Panc1 (cell line): ENCODE measurements around the gene ALDH9A1.

Experiments
- CTCF ChIP-seq: fragments of 450-650 bp; IDR thresholded peaks from 2 replicates; pipeline ENCODE4 v1.5.1; 2017; ENCODE audit warnings: mild to moderate bottlenecking
- POLR2AphosphoS5 ChIP-seq: IDR thresholded peaks from 2 replicates; pipeline ENCODE4 v1.6.1; 2012; ENCODE audit warnings: mild to moderate bottlenecking, low read depth, low read length, moderate library complexity
- REST ChIP-seq, 2 experiments: IDR thresholded peaks; 2 replicates each; pipeline ENCODE4 v1.6.1; 2011 to 2012; ENCODE audit warnings: low read depth in 2 of 2, control low read depth in 1 of 2, low read length in 1 of 2, mild to moderate bottlenecking in 1 of 2, moderate library complexity in 1 of 2; ENCODE audit not compliant: insufficient read depth in 1 of 2
- SIN3A ChIP-seq: IDR thresholded peaks from 2 replicates; pipeline ENCODE4 v1.6.1; 2012; ENCODE audit warnings: low read depth, mild to moderate bottlenecking, low read length, moderate library complexity, borderline replicate concordance; ENCODE audit not compliant: insufficient read depth
- TCF7L2 ChIP-seq: IDR thresholded peaks from 2 replicates; pipeline ENCODE4 v1.6.1; 2011; ENCODE audit warnings: mild to moderate bottlenecking, low read depth, low read length, inconsistent platforms

GRCh38 chr1:165699577-165699976 is 1.2 kb upstream of the ALDH9A1 start:
- TF ChIP-seq CTCF (no peak), SIN3A (no peak), POLR2AphosphoS5 (no peak), TCF7L2 (no peak), REST (IDR thresholded peaks at IDR 0.05; ENCODE audit: insufficient read depth in 1 of 2, low read depth in 2 of 2, low read length in 1 of 2) (no peak)
